ENCODE data around the gene TMEM202. TPM values are rescaled to one million over a fixed set of nuclear protein-coding genes. Genes with fewer than 3 reads are reported as not detected.
A peak's percentile ranks its signal among the peaks of the same experiment; 100 is the strongest.

Gene TMEM202
- total and polyA plus RNA-seq, 2 of the 13 experiments (the other 11 are each of a cell fraction or from before 2014, with no cell fraction given) = not detected

- TF ChIP-seq TRAFD1 (CRISPR knock-in tag; IDR thresholded peaks at IDR 0.05; ENCODE audit: borderline replicate concordance) (no peak), SP2 (CRISPR knock-in tag; IDR thresholded peaks at IDR 0.05) (no peak), HMGXB3 (CRISPR knock-in tag; IDR thresholded peaks at IDR 0.05; ENCODE audit: borderline replicate concordance) (no peak), FOXA1 (IDR thresholded peaks at IDR 0.05) (no peak), FOXA1 (CRISPR knock-in tag; IDR thresholded peaks at IDR 0.05) (0 out of 2 replicates have a peak, but pooled peaks have one; percentile 48), GPN1 (CRISPR knock-in tag; IDR thresholded peaks at IDR 0.05; ENCODE audit: borderline replicate concordance) (no peak), TP53 (CRISPR knock-in tag; conservative IDR thresholded peaks at IDR 0.05) (no peak), ZNF644 (CRISPR knock-in tag; IDR thresholded peaks at IDR 0.05; ENCODE audit: low read depth) (no peak), STAG1 (CRISPR knock-in tag; IDR thresholded peaks at IDR 0.05) (peak; percentile 29; the same call in 1 of the 2 replicates), CTCF (CRISPR knock-in tag; IDR thresholded peaks at IDR 0.05) (peak; percentile 28), HNRNPH1 (optimal IDR thresholded peaks at IDR 0.05; ENCODE audit: low read depth, low read length) (no peak)
Observed at GRCh38 chr15:72382146-72382545, 16.0 kb upstream of the TMEM202 start (continued).

Measured in HepG2 (cell line).